ENCODE data around the gene KRTAP10-5. TPM values are rescaled to one million over a fixed set of nuclear protein-coding genes. Genes with fewer than 3 reads are reported as not detected.
A peak's percentile ranks its signal among the peaks of the same experiment; 100 is the strongest.

Gene KRTAP10-5
- total RNA-seq, 3 donors from 2014 or later = not detected

DNA sequence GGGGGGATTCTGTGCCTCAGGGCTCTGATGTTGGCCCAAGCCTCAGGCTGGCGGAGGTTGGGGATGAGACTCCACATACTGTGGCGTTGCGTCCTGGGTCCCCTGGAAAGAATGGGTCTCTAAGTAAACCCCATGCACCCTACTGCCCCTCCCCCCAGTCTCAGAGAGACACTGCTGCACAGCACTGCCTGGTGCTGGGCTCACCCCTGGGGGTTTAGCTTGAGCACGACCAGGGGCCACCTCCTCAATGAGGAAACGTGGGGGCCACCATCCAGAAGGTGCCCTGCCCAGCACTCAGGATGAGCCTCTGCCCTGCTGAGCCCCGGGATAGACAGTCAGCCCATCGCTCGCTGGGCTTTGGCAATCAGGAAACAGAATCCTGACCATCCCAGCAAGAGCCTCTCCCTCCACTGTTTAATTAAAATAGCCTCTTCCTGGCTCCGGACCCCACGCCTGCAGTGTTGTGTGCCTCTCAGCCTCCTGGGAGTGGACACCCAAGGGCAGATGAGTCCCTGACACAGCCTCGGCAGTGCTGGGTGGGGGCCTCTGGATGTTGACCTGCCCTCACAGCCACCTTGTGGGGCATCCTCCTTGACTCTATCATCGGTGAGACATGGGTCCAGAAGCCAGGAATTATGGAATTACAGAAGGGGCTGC is 10.4 kb downstream of the KRTAP10-5 start:
- Histone ChIP-seq H3K4me1 (ENCODE audit: low read depth) (peaks cover 7% of the 10 kb centered on the region), H3K4me3 (no peak overlapping the region), H3K9me3 (no peaks in the 10 kb centered on the region), H3K36me3 (ENCODE audit: low read depth) (no peaks in the 10 kb centered on the region)
- DNase-seq = no peak
- TF ChIP-seq, protein P1, sequence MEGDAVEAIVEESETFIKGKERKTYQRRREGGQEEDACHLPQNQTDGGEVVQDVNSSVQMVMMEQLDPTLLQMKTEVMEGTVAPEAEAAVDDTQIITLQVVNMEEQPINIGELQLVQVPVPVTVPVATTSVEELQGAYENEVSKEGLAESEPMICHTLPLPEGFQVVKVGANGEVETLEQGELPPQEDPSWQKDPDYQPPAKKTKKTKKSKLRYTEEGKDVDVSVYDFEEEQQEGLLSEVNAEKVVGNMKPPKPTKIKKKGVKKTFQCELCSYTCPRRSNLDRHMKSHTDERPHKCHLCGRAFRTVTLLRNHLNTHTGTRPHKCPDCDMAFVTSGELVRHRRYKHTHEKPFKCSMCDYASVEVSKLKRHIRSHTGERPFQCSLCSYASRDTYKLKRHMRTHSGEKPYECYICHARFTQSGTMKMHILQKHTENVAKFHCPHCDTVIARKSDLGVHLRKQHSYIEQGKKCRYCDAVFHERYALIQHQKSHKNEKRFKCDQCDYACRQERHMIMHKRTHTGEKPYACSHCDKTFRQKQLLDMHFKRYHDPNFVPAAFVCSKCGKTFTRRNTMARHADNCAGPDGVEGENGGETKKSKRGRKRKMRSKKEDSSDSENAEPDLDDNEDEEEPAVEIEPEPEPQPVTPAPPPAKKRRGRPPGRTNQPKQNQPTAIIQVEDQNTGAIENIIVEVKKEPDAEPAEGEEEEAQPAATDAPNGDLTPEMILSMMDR (IDR thresholded peaks at IDR 0.05) = no peak
- intact Hi-C loops (cut with DNase I, micrococcal nuclease) = no loop called here
- ATAC-seq = no peak

DNA sequence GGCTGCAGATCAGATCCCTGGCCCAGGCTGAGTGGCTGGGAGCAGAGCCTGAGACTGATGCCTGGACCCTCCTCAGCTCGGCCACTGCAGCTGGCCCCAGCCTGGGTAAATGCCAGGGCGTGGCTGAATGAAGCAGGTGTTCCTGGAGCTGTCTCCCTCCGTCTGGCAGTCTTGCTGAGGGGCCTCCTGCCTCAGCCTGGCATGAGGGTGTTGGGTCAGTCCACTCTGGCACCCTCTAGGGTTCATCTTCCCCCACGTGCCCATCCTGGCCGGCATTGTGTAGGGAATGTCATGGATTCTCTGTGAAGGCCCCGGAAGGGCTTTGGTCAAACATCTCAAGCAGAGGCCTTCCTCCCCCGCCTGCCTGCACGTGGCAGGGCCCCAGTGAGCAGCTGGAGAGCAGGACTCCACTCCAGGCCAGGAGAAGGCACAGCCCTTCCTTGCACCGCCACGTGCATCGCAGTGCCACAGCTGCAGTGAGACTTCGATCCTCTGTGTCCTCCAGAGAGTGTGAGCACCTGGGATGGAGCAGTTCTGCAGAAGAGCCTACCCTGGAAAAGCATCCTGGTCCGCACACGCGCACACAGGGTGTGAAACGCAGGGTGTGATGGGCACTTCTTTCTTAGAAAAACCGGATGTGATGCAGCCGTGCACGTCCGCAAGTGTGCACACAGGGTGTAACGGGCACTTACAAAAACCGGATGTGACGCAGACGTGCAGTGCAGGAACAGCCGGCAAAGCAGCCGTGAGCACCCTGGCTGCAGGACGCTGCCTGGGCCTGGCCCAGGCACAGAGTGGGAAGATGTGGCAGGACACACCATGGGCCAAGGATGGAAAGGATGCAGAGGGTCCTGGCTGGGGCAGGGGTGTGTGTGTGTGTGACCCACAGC is 11.5 kb downstream of the KRTAP10-5 start:
- no peak overlapping the region for H3K4me3 ChIP-seq
- H3K9me3 ChIP-seq = no peaks in the 10 kb centered on the region
- TF ChIP-seq, protein P1 (IDR thresholded peaks at IDR 0.05) = no peak
- ATAC-seq (peak; percentile 29), DNase-seq (no peak)
- H3K4me1 ChIP-seq (ENCODE audit: low read depth) = no peaks in the 10 kb centered on the region
- H3K36me3 ChIP-seq (ENCODE audit: low read depth) = no peaks in the 10 kb centered on the region
- intact Hi-C loops (cut with DNase I, micrococcal nuclease) = no loop called here

DNA sequence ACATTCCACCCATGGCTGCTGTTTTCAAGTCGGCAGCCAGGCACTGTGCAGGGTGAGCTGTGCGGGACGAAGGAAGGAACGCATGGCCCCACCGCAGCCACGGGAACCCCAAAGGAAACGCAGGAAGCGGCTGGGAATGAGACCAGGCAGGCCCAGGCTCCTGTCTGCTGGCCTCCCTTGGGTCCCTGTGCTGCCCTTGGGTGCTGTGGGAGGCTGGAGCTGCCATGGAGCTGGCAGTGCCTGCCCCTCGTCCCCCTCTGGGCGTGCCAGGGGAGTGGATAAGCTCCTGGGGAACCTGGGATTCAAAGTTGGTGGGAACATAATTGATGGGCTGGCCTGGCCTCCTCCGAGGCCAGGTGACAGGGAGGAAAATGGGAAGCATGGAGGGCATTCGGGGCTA is 12.1 kb downstream of the KRTAP10-5 start:
- ATAC-seq (no peak), DNase-seq (no peak)
- intact Hi-C loops (cut with DNase I, micrococcal nuclease) = no loop called here
- TF ChIP-seq, protein P1 (IDR thresholded peaks at IDR 0.05) = no peak
- Histone ChIP-seq H3K36me3 (ENCODE audit: low read depth) (no peaks in the 10 kb centered on the region), H3K4me1 (ENCODE audit: low read depth) (no peaks in the 10 kb centered on the region), H3K9me3 (no peaks in the 10 kb centered on the region), H3K4me3 (no peak overlapping the region)

DNA sequence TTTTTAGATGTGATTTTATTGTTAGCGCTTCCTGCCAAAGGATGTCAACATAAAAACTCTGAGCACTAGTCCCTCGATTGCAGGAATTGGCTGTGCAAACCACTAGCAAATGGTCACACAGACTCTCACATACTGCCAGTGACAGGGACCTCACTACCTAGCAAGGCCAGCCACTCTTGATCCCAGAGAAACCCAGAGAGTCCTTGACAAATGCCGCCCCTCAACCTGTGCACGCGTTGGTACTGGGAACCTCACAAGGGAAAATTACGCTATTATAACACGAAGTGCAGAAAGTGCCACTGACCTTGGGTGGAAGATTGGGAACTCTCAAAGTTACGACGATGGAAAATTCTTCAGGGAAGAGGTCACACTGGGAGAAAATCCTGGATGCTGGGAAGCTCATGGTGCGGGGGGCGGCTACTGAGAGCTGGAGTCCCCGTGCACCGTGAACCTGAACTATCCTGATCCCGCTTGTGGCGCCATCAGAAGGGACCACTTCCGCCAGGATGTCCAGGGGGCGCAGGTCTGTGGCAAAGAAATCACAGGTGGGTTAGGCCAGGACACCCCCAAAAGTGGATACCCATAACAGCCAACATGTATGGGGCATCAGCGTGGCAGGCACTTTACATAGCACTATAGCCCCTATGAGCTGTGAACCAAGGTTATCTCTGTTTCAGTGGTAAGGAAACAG is 12.8 kb downstream of the KRTAP10-5 start:
- ATAC-seq (no peak), DNase-seq (no peak)
- intact Hi-C loops (cut with DNase I, micrococcal nuclease) = no loop called here
- H3K4me1 ChIP-seq (ENCODE audit: low read depth) = no peaks in the 10 kb centered on the region
- no peaks in the 10 kb centered on the region for H3K36me3 ChIP-seq (ENCODE audit: low read depth)
- H3K4me3 ChIP-seq = no peak overlapping the region
- no peaks in the 10 kb centered on the region for H3K9me3 ChIP-seq
- TF ChIP-seq, protein P1 (IDR thresholded peaks at IDR 0.05) = no peak

DNA sequence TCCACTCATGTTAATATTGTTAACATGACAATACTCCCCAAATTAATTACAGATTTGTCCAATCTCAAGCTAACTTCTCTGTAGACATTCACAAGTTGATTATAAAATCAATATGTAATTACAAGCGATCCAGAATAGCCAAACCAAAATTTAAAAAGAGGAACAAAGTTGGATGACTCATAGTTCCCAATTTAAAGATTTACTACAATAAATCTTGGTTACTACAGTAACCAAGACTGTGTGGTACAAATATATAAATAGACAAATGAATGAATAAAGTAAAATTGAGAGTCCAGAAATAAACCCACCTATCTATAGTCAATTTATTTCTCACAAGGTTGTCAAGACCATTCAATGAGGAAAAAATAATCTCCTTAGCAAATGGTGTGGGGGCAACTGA is 14.0 kb downstream of the KRTAP10-5 start:
- ATAC-seq = no peak
- Histone ChIP-seq H3K36me3 (ENCODE audit: low read depth) (no peaks in the 10 kb centered on the region), H3K9me3 (no peaks in the 10 kb centered on the region), H3K4me3 (no peak overlapping the region), H3K4me1 (ENCODE audit: low read depth) (no peaks in the 10 kb centered on the region)
- DNase-seq = no peak
- TF ChIP-seq, protein P1 (IDR thresholded peaks at IDR 0.05) = no peak
- intact Hi-C loops (cut with DNase I, micrococcal nuclease) = no loop called here

Data from mucosa of descending colon (tissue), 3 donors.